ENCODE data around the gene COL19A1.

The COL19A1 gene

GRCh38 chr6:70184723-70185122, 318.4 kb downstream of the COL19A1 start:
- Histone ChIP-seq H3K27ac (no peak overlapping the region), H3K4me3 (no peak overlapping the region), H3K4me1 (no peaks in the 10 kb centered on the region), H3K36me3 (no peaks in the 10 kb centered on the region), H3K9me3 (no peaks in the 10 kb centered on the region), H3K27me3 (no peaks in the 10 kb centered on the region)
- DNase-seq: no peak
- TF ChIP-seq CTCF (IDR thresholded peaks at IDR 0.05): no peak
- intact Hi-C loops (cut with DNase I; ENCODE audit: low total_unique reads): no loop called here

- no peak for DNase-seq
- Histone ChIP-seq H3K27ac (no peak overlapping the region), H3K4me3 (no peak overlapping the region), H3K36me3 (no peaks in the 10 kb centered on the region), H3K4me1 (no peaks in the 10 kb centered on the region), H3K9me3 (no peaks in the 10 kb centered on the region), H3K27me3 (no peaks in the 10 kb centered on the region)
- no peak for TF ChIP-seq CTCF (IDR thresholded peaks at IDR 0.05)
- intact Hi-C loops (cut with DNase I; ENCODE audit: low total_unique reads): no loop called here
Observed at GRCh38 chr6:70186461-70186860, 320.1 kb downstream of the COL19A1 start.

DNA sequence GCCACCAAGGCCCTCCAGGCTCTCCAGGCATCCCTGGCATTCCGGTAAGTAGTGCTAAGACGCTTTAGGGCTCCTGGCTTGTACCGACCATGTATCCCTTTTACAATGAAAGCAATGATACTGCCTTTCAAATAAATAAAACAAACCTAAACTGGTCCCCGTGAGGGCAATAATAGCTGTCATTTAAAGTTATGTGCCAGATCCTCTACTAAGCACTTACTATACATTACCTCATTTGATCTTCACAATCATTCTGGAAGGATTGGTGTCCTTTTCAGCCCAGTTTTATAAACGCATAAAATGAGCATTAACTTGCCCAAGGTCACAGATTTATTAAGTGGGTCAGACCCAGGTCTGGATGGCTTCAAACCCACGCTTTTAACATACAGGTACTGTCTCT, 321.8 kb downstream of the COL19A1 start:
- TF ChIP-seq CTCF (IDR thresholded peaks at IDR 0.05): no peak
- no peak for DNase-seq
- no peaks in the 10 kb centered on the region for H3K27me3 ChIP-seq
- intact Hi-C loops (cut with DNase I; ENCODE audit: low total_unique reads): no loop called here
- H3K4me1 ChIP-seq: no peaks in the 10 kb centered on the region
- H3K9me3 ChIP-seq: no peaks in the 10 kb centered on the region
- no peak overlapping the region for H3K4me3 ChIP-seq
- no peaks in the 10 kb centered on the region for H3K36me3 ChIP-seq
- no peak overlapping the region for H3K27ac ChIP-seq

GRCh38 chr6:70194421-70194820, 328.1 kb downstream of the COL19A1 start:
- Histone ChIP-seq H3K4me1 (no peaks in the 10 kb centered on the region), H3K9me3 (no peaks in the 10 kb centered on the region), H3K4me3 (no peak overlapping the region), H3K27ac (no peak overlapping the region), H3K27me3 (no peaks in the 10 kb centered on the region), H3K36me3 (no peaks in the 10 kb centered on the region)
- intact Hi-C loops (cut with DNase I; ENCODE audit: low total_unique reads): no loop called here
- TF ChIP-seq CTCF (IDR thresholded peaks at IDR 0.05): no peak
- no peak for DNase-seq

DNA sequence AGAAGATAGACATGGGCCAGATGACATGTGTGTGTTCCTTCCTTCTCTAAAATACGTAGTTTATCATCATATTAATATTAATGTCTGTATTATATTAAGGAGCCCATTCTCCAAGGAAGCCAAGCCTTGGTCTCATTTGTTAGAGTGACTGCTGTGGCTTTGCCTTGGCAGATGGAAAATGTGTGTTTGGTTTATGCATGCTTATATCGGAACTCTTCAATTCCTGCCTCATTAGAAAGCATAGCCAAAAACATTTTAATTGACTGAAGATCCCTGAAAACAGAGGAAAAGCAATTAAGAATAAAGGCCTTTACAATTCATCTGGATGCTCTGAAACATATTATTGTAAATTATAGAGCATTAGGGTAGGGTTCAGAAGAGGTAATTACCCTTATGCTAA, 330.2 kb downstream of the COL19A1 start:
- H3K27ac ChIP-seq: no peak overlapping the region
- H3K4me1 ChIP-seq: no peaks in the 10 kb centered on the region
- no peaks in the 10 kb centered on the region for H3K9me3 ChIP-seq
- TF ChIP-seq CTCF (IDR thresholded peaks at IDR 0.05): no peak
- H3K4me3 ChIP-seq: no peak overlapping the region
- no peaks in the 10 kb centered on the region for H3K36me3 ChIP-seq
- no peaks in the 10 kb centered on the region for H3K27me3 ChIP-seq
- intact Hi-C loops (cut with DNase I; ENCODE audit: low total_unique reads): no loop called here
- DNase-seq: no peak

DNA sequence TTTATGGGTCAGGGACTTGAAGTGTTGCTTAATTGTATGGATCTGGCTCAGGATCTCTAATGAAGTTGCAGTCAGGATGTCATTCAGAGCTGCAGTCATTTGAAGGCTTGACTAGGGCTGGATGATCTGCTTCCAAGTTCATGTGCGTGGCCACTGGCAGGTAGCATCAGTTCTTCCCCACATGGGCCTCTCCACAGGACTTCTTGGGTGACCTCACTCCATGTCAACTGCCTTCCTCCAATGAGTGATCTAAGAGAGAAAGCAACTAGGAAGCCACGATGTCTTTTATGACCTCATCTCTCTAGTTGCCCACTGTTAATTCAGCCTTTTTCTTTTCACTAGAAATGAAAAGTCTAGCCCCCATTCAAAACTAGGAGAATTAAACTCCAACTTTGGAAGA, 332.4 kb downstream of the COL19A1 start:
- Histone ChIP-seq H3K27me3 (no peaks in the 10 kb centered on the region), H3K9me3 (no peaks in the 10 kb centered on the region), H3K4me1 (no peaks in the 10 kb centered on the region), H3K4me3 (no peak overlapping the region), H3K27ac (no peak overlapping the region), H3K36me3 (no peaks in the 10 kb centered on the region)
- no peak for TF ChIP-seq CTCF (IDR thresholded peaks at IDR 0.05)
- intact Hi-C loops (cut with DNase I; ENCODE audit: low total_unique reads): no loop called here
- DNase-seq: no peak
